ENCODE data around the gene CSPG4. TPM values are rescaled to one million over a fixed set of nuclear protein-coding genes. Genes with fewer than 3 reads are reported as not detected.

Gene CSPG4
- total and polyA plus RNA-seq, 2 of the 13 experiments (the other 11 are each of a cell fraction or from before 2014, with no cell fraction given) = 0.01 to 0.04 TPM

DNA sequence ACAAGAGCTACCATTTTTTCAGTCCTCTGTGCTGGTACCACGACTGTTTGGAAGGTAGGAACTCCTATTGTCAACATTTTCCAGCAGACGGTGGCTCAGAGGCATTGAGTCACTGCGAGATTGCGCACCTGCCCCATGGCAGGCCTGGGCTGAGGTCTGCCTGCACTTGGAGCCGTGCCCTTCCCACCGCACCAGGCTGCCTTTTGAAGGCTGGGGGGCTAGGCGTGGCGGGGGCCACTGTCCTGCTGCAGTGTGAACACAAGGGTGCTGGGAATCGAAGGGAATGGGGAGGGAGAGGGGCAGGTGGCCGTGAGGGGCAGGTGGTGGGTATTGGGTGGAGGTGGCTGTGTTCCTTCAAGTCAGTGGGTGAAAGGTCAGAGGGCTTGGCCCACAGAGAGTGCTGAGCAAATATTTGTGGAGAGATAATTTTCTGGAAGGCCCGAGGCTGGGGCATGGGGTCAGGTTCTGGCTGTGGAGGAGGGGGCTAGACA is 48.7 kb downstream of the CSPG4 start (continued):
- TF ChIP-seq SP1 (IDR thresholded peaks at IDR 0.05) (no peak), SP1 (CRISPR knock-in tag; IDR thresholded peaks at IDR 0.05) (no peak), KIAA2018 (CRISPR knock-in tag; IDR thresholded peaks at IDR 0.05; ENCODE audit: borderline replicate concordance) (no peak), ZBED4 (CRISPR knock-in tag; IDR thresholded peaks at IDR 0.05; ENCODE audit: borderline replicate concordance) (no peak), FOSL2 (CRISPR knock-in tag; IDR thresholded peaks at IDR 0.05) (peak; percentile 49), ZNF574 (CRISPR knock-in tag; IDR thresholded peaks at IDR 0.05) (no peak), SAP130 (CRISPR knock-in tag; IDR thresholded peaks at IDR 0.05; ENCODE audit: low read depth) (peak; percentile 13; the same call in 1 of the 2 replicates), ZNF382 (CRISPR knock-in tag; IDR thresholded peaks at IDR 0.05; ENCODE audit: borderline replicate concordance) (no peak), CC2D1A (CRISPR knock-in tag; IDR thresholded peaks at IDR 0.05) (no peak), GABPA (IDR thresholded peaks at IDR 0.05; ENCODE audit: low read depth, low read length) (no peak), GABPA (CRISPR knock-in tag; IDR thresholded peaks at IDR 0.05; ENCODE audit: low read depth) (no peak), RBM22 (optimal IDR thresholded peaks at IDR 0.05; ENCODE audit: low read length) (peak; percentile 46), FLYWCH1 (CRISPR knock-in tag; IDR thresholded peaks at IDR 0.05) (no peak), RXRA (CRISPR knock-in tag; IDR thresholded peaks at IDR 0.05) (peak; percentile 81; the same call in 1 of the 2 replicates), RFXAP (CRISPR knock-in tag; IDR thresholded peaks at IDR 0.05; ENCODE audit: borderline replicate concordance) (no peak)

Measured in HepG2 (cell line).